HG03354 (cell line): ENCODE data around the gene HIC1.

Source experiments
- ATAC-seq: cut with Tn5 transposase; IDR thresholded peaks from one replicate; pipeline ENCODE4 v1.9.1; 2021; ENCODE audit warnings: mild to moderate bottlenecking; ENCODE audit not compliant: unreplicated experiment, poor library complexity, severe bottlenecking

Gene HIC1

GRCh38 chr17:2057175-2057759 is 2.4 kb downstream of the HIC1 start:
- no peak for ATAC-seq

- ATAC-seq, result no peak
Observed at GRCh38 chr17:2057760-2058585, 3.1 kb downstream of the HIC1 start.

GRCh38 chr17:2058586-2059546 is 4.0 kb downstream of the HIC1 start:
- no peak for ATAC-seq

- ATAC-seq, result no peak
Observed at GRCh38 chr17:2059547-2060384, 4.9 kb downstream of the HIC1 start.

- ATAC-seq, result no peak
Observed at GRCh38 chr17:2060385-2060658, 5.4 kb downstream of the HIC1 start.

- no peak for ATAC-seq
Observed at GRCh38 chr17:2060681-2061440, 6.0 kb downstream of the HIC1 start.

GRCh38 chr17:2061441-2061958 is 6.6 kb downstream of the HIC1 start:
- ATAC-seq, result no peak

- no peak for ATAC-seq
Observed at GRCh38 chr17:2062571-2063183, 7.8 kb downstream of the HIC1 start.

- ATAC-seq, result no peak
Observed at GRCh38 chr17:2063261-2064146, 8.6 kb downstream of the HIC1 start.

- ATAC-seq, result no peak
Observed at GRCh38 chr17:2064147-2064489, 9.2 kb downstream of the HIC1 start.

- ATAC-seq, result no peak
Observed at GRCh38 chr17:2064520-2064971, 9.6 kb downstream of the HIC1 start.

GRCh38 chr17:2064980-2065785 is 10.3 kb downstream of the HIC1 start:
- no peak for ATAC-seq

- ATAC-seq, result no peak
Observed at GRCh38 chr17:2065949-2066400, 11.1 kb downstream of the HIC1 start.

- no peak for ATAC-seq
Observed at GRCh38 chr17:2067048-2067561, 12.2 kb downstream of the HIC1 start.

GRCh38 chr17:2067608-2068024 is 12.7 kb downstream of the HIC1 start:
- ATAC-seq, result no peak

GRCh38 chr17:2068031-2068518 is 13.2 kb downstream of the HIC1 start:
- no peak for ATAC-seq
